GM12872 (cell line): ENCODE data around the gene BPHL.

ENCODE experiments used
- CTCF ChIP-seq: IDR thresholded peaks from 3 replicates; pipeline ENCODE4 v1.5.1; 2011; ENCODE audit warnings: low read depth, mild to moderate bottlenecking, low read length, moderate library complexity; ENCODE audit not compliant: insufficient read depth

Gene BPHL

GRCh38 chr6:3175715-3176402 is 57.3 kb downstream of the BPHL start:
- TF ChIP-seq CTCF = no peak

- no peak for TF ChIP-seq CTCF
Measured at GRCh38 chr6:3176562-3177355, 58.2 kb downstream of the BPHL start.

GRCh38 chr6:3181105-3181504 is 62.6 kb downstream of the BPHL start:
- no peak for TF ChIP-seq CTCF

- no peak for TF ChIP-seq CTCF
Measured at GRCh38 chr6:3183066-3183465, 64.6 kb downstream of the BPHL start.

- TF ChIP-seq CTCF = no peak
Measured at GRCh38 chr6:3186974-3187382, 68.5 kb downstream of the BPHL start.

- TF ChIP-seq CTCF = no peak
Measured at GRCh38 chr6:3188262-3188661, 69.8 kb downstream of the BPHL start.

GRCh38 chr6:3190056-3190455 is 71.5 kb downstream of the BPHL start:
- no peak for TF ChIP-seq CTCF
